ENCODE data around the gene FAXDC2. TPM values are rescaled to one million over a fixed set of nuclear protein-coding genes. Genes with fewer than 3 reads are reported as not detected.

The FAXDC2 gene
- total and polyA plus RNA-seq, 2 of the 8 experiments (the other 6 are each of a cell fraction or from before 2014, with no cell fraction given) = 3.7 to 5.9 TPM

DNA sequence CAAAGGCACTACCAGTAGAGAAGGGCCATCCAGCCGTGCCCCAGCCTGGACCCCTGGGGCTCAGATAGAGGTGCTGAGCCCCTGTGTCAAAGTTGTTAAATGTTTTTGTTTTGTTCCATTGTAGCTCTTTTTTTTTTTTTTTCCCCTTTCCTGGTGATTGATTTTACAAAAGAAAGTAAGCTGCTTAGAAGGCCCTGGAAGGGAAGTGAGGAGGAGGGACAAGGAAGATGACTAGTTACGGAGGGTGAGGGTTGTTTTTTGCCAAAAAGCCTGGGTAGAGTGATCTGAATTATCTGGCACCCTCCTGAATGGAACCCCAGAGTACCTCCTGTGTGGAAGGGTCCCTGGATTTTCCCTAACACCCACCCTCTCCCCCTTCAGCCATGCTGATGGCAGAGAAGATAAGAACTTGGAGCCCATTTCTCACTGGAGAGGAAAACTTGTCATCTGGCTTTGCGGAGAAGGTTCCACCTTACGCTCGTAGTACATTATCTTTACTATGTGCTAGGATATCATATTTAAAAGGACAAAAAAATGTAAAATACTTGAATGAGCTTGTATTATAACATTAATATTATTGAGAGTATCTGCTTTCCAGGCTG is 33.4 kb downstream of the FAXDC2 start:
- Histone ChIP-seq H4K91ac (replicated peaks; ENCODE audit: insufficient read length, low read length) (no peak overlapping the region), H3K27ac (ENCODE audit: low read depth, low read length) (no peak overlapping the region), H3K4me3 (ENCODE audit: extremely low read depth in 1 of 4, insufficient read depth in 2 of 4, low read depth in 3 of 4, low read length in 4 of 4) (no peak overlapping the region), H3K23me2 (ENCODE audit: low read depth, low read length) (no peaks in the 10 kb centered on the region), H4K20me1 (replicated peaks in 1 of 2; ENCODE audit: control insufficient read depth in 1 of 2, insufficient read depth in 2 of 2, low read length in 2 of 2) (peaks cover 1 to 17% of the 10 kb centered on the region in 2 experiments), H4K5ac (ENCODE audit: insufficient read length, low read depth, low read length) (no peak overlapping the region), H3K4me1 (replicated peaks in 1 of 4; ENCODE audit: control insufficient read depth in 3 of 4, insufficient read depth in 4 of 4, low read length in 3 of 4) (peaks cover 0 to 2% (median 0%) of the 10 kb centered on the region in 4 experiments; a peak in 1 of 7 replicates), H2BK120ac (replicated peaks; ENCODE audit: low read depth, low read length) (no peak overlapping the region), H3K4ac (replicated peaks; ENCODE audit: insufficient read length, low read depth, low read length) (no peak overlapping the region), H3K36me3 (ENCODE audit: control insufficient read depth in 2 of 4, insufficient read depth in 4 of 4, low read length in 3 of 4) (peaks cover 16 to 76% (median 45%) of the 10 kb centered on the region in 4 experiments), H3K23ac (ENCODE audit: insufficient read length) (no peak overlapping the region), H2BK5ac (ENCODE audit: low read depth, low read length) (no peak overlapping the region), H3K79me2 (ENCODE audit: control insufficient read depth in 1 of 2, insufficient read depth in 2 of 2, low read length in 2 of 2) (0 out of 4 replicates have a peak, but pooled peaks cover 0 to 6% of the 10 kb centered on the region in 2 experiments), H3K18ac (ENCODE audit: extremely low read depth, low read length) (no peak overlapping the region), H2BK15ac (ENCODE audit: low read length) (no peak overlapping the region), H2BK20ac (ENCODE audit: low read length) (no peak overlapping the region), H3K14ac (ENCODE audit: insufficient read length) (no peak overlapping the region), H3K56ac (replicated peaks; ENCODE audit: insufficient read length, low read depth, low read length) (no peak overlapping the region), H2AK5ac (ENCODE audit: low read depth, low read length) (no peak overlapping the region), H3K9me3 (ENCODE audit: insufficient read depth in 2 of 2, low read depth in 1 of 2, low read length in 1 of 2) (no peaks in the 10 kb centered on the region), H3K79me1 (ENCODE audit: low read depth, low read length) (peaks cover 5% of the 10 kb centered on the region), H3K4me2 (ENCODE audit: insufficient read depth in 1 of 2, low read depth in 2 of 2, low read length in 2 of 2) (no peak overlapping the region), H2AFZ (ENCODE audit: low read length) (no peak overlapping the region), H3K9ac (replicated peaks in 1 of 4; ENCODE audit: extremely low read depth in 1 of 4, low read depth in 3 of 4, low read length in 3 of 4) (no peak overlapping the region), H4K8ac (ENCODE audit: extremely low read depth, insufficient read depth, low read length) (no peak overlapping the region), H2BK12ac (ENCODE audit: low read depth, low read length) (no peak overlapping the region), H3K27me3 (replicated peaks in 1 of 4; ENCODE audit: control insufficient read depth in 3 of 4, extremely low read depth in 1 of 4, insufficient read depth in 3 of 4, low read length in 3 of 4) (no peaks in the 10 kb centered on the region)
- FAIRE-seq (no peak), DNase-seq (ENCODE audit: low read depth in 1 of 2, low spot score in 2 of 2) (no peak)
- TF ChIP-seq BACH1 (IDR thresholded peaks at IDR 0.05; ENCODE audit: low read length) (no peak), GTF2F1 (IDR thresholded peaks at IDR 0.05; ENCODE audit: borderline replicate concordance, low read depth, low read length) (no peak), CEBPB (IDR thresholded peaks at IDR 0.05; ENCODE audit: low read depth, low read length) (no peak)
- ChIA-PET CTCF (ENCODE audit: partially characterized antibody) (interaction anchor here (0.6 to 1.0 kb wide), 3 partner anchors 21 to 162 kb away, joined by 3 to 5 read pairs (median 4); no protein-coding TSS in a partner anchor), POLR2A (ENCODE audit: partially characterized antibody) (interaction anchor here (0.9 kb wide), 1 partner anchor 40 kb away, joined by 4 read pairs; no protein-coding TSS in a partner anchor)
- 96% methylated on average over 5 of the region's 5 CpGs; no CpG with 5 or more reads in 1 of the 2 experiments for WGBS, 2 experiments (ENCODE audit: extremely low coverage in 1 of 2, insufficient coverage in 1 of 2, insufficient read length in 1 of 2, insufficient replicate concordance in 2 of 2, low coverage in 1 of 2, low lambda C conversion rate in 2 of 2, missing lambda C conversion rate in 1 of 2)
